Stomach (tissue), 4 donors: ENCODE data around the gene MYH13.

Experiments used
- CTCF ChIP-seq, 7 experiments: fragments of 450-650 bp in 4 of 7; fragments of 200-600 bp in 3 of 7; sonication (generic) in 3 of 7; IDR thresholded peaks; one replicate each; pipeline ENCODE4 v1.5.1; 2016 to 2019; ENCODE audit warnings: antibody characterized with exemption in 7 of 7, control low read depth in 2 of 7, mild to moderate bottlenecking in 1 of 7
- POLR2A ChIP-seq, 4 donors: fragments of 450-650 bp; IDR thresholded peaks; one replicate each; pipeline ENCODE4 v1.6.1; 2016; ENCODE audit warnings: antibody characterized with exemption in 4 of 4, control low read depth in 2 of 4, mild to moderate bottlenecking in 1 of 4, moderate library complexity in 1 of 4

GRCh38 chr17:10311131-10311530 lies 61.7 kb downstream of the MYH13 start:
- no peak for TF ChIP-seq CTCF (IDR thresholded peaks at IDR 0.05)
- no peak for TF ChIP-seq POLR2A (IDR thresholded peaks at IDR 0.05)
